Raji (cell line): ENCODE results near the gene PGLYRP2.

ENCODE experiments used
- POLR2A ChIP-seq: IDR thresholded peaks from 2 replicates; pipeline ENCODE4 v1.6.1; 2011; ENCODE audit warnings: low read depth, low read length, control low read depth; ENCODE audit not compliant: insufficient read depth

Gene PGLYRP2

GRCh38 chr19:15501596-15501995, 22.3 kb upstream of the PGLYRP2 start:
- TF ChIP-seq POLR2A: no peak

GRCh38 chr19:15498910-15499309, 19.6 kb upstream of the PGLYRP2 start:
- no peak for TF ChIP-seq POLR2A

GRCh38 chr19:15498156-15498858, 19.0 kb upstream of the PGLYRP2 start:
- no peak for TF ChIP-seq POLR2A

- TF ChIP-seq POLR2A: no peak
These were observed 15.8 kb upstream of the PGLYRP2 start for GRCh38 chr19:15495151-15495550.

- TF ChIP-seq POLR2A: no peak
These were observed 9.4 kb upstream of the PGLYRP2 start for GRCh38 chr19:15488489-15489226.

- no peak for TF ChIP-seq POLR2A
These were observed 7.7 kb upstream of the PGLYRP2 start for GRCh38 chr19:15487038-15487437.

- TF ChIP-seq POLR2A: no peak
These were observed 3.0 kb downstream of the PGLYRP2 start for GRCh38 chr19:15476325-15476724.

- TF ChIP-seq POLR2A: no peak
These were observed 3.7 kb downstream of the PGLYRP2 start for GRCh38 chr19:15475611-15476010.

- no peak for TF ChIP-seq POLR2A
These were observed 4.1 kb downstream of the PGLYRP2 start for GRCh38 chr19:15475169-15475568.

GRCh38 chr19:15471639-15472101, 7.6 kb downstream of the PGLYRP2 start:
- TF ChIP-seq POLR2A: no peak

GRCh38 chr19:15469513-15470297, 9.6 kb downstream of the PGLYRP2 start:
- no peak for TF ChIP-seq POLR2A

GRCh38 chr19:15468675-15469512, 10.4 kb downstream of the PGLYRP2 start:
- no peak for TF ChIP-seq POLR2A

GRCh38 chr19:15467734-15468214, 11.5 kb downstream of the PGLYRP2 start:
- no peak for TF ChIP-seq POLR2A

GRCh38 chr19:15466851-15467733, 12.2 kb downstream of the PGLYRP2 start:
- TF ChIP-seq POLR2A: no peak
